RWPE2 (cell line): ENCODE measurements around the gene C16orf92.

Experiments used
- ATAC-seq: fragments of 200-7000 bp; cut with Tn5 transposase; 3 replicates; pipeline ENCODE4 v1.9.1; 2021; ENCODE audit warnings: low read depth
- DNase-seq: peaks from one replicate; pipeline ENCODE4 v3.0.0-alpha.2; 2020; ENCODE audit warnings: low spot score
- H3K27ac ChIP-seq: fragments of 450-650 bp; 2 replicates; pipeline ENCODE4 v1.5.1; 2017; ENCODE audit warnings: mild to moderate bottlenecking; ENCODE audit not compliant: poor library complexity, severe bottlenecking
- H3K27me3 ChIP-seq: fragments of 250-450 bp; sonication (Bioruptor Pico); 2 replicates; pipeline ENCODE4 v1.5.1; 2021; ENCODE audit warnings: mild to moderate bottlenecking, moderate library complexity; ENCODE audit not compliant: insufficient read depth, poor library complexity, severe bottlenecking
- H3K36me3 ChIP-seq: fragments of 250-450 bp; sonication (Bioruptor Pico); 2 replicates; pipeline ENCODE4 v1.5.1; 2020; ENCODE audit warnings: low read depth, mild to moderate bottlenecking, moderate library complexity
- H3K4me1 ChIP-seq: fragments of 250-450 bp; sonication (Bioruptor Pico); 2 replicates; pipeline ENCODE4 v1.5.1; 2021; ENCODE audit warnings: mild to moderate bottlenecking, moderate library complexity; ENCODE audit not compliant: insufficient read depth, poor library complexity, severe bottlenecking
- H3K4me3 ChIP-seq: fragments of 250-450 bp; sonication (Bioruptor Pico); 2 replicates; pipeline ENCODE4 v1.5.1; 2021; ENCODE audit warnings: mild to moderate bottlenecking, moderate library complexity; ENCODE audit not compliant: severe bottlenecking
- H3K9me3 ChIP-seq: fragments of 250-450 bp; sonication (Bioruptor Pico); 2 replicates; pipeline ENCODE4 v1.5.1; 2021; ENCODE audit warnings: mild to moderate bottlenecking, moderate library complexity; ENCODE audit not compliant: severe bottlenecking
- CTCF ChIP-seq: fragments of 450-650 bp; IDR thresholded peaks from one replicate; pipeline ENCODE4 v1.5.1; 2017; ENCODE audit warnings: mild to moderate bottlenecking, moderate library complexity; ENCODE audit not compliant: poor library complexity, severe bottlenecking

Gene C16orf92

GRCh38 chr16:29999605-30000004 lies 23.4 kb upstream of the C16orf92 start:
- Histone ChIP-seq H3K27ac (no peak overlapping the region), H3K4me3 (no peak overlapping the region), H3K9me3 (no peaks in the 10 kb centered on the region), H3K36me3 (peaks cover 8% of the 10 kb centered on the region), H3K27me3 (no peaks in the 10 kb centered on the region), H3K4me1 (peaks cover under 1% of the 10 kb centered on the region)
- DNase-seq (no peak), ATAC-seq (no peak)
- TF ChIP-seq CTCF: no peak

GRCh38 chr16:30000735-30001631 lies 22.0 kb upstream of the C16orf92 start:
- no peak for ATAC-seq
- H3K4me1 ChIP-seq: no peaks in the 10 kb centered on the region
- no peak overlapping the region for H3K4me3 ChIP-seq
- no peaks in the 10 kb centered on the region for H3K9me3 ChIP-seq
- no peak overlapping the region for H3K27ac ChIP-seq
- H3K27me3 ChIP-seq: no peaks in the 10 kb centered on the region
- TF ChIP-seq CTCF: no peak
- DNase-seq: no peak
- H3K36me3 ChIP-seq: peaks cover 8% of the 10 kb centered on the region

- TF ChIP-seq CTCF: no peak
- no peak for ATAC-seq
- Histone ChIP-seq H3K36me3 (peaks cover 8% of the 10 kb centered on the region), H3K4me1 (no peaks in the 10 kb centered on the region), H3K27me3 (no peaks in the 10 kb centered on the region), H3K9me3 (no peaks in the 10 kb centered on the region), H3K4me3 (no peak overlapping the region), H3K27ac (no peak overlapping the region)
- DNase-seq: no peak
Measured at GRCh38 chr16:30002614-30003346, 20.2 kb upstream of the C16orf92 start.

- H3K9me3 ChIP-seq: no peaks in the 10 kb centered on the region
- H3K27me3 ChIP-seq: no peaks in the 10 kb centered on the region
- no peak for TF ChIP-seq CTCF
- DNase-seq (no peak), ATAC-seq (no peak)
- peaks cover 5% of the 10 kb centered on the region for H3K36me3 ChIP-seq
- no peak overlapping the region for H3K4me3 ChIP-seq
- no peak overlapping the region for H3K27ac ChIP-seq
- no peaks in the 10 kb centered on the region for H3K4me1 ChIP-seq
Measured at GRCh38 chr16:30003670-30004423, 19.2 kb upstream of the C16orf92 start.
